ENCODE data around the gene PPFIA2.
A peak's percentile ranks its signal among the peaks of the same experiment; 100 is the strongest.

PPFIA2 gene

GRCh38 chr12:81450920-81451739 lies 308.0 kb downstream of the PPFIA2 start:
- TF ChIP-seq CTCF (IDR thresholded peaks at IDR 0.05; ENCODE audit: low read depth, low read length), result peak; percentile 65
- peak; percentile 28 for DNase-seq (ENCODE audit: extremely low read depth, low read depth)

GRCh38 chr12:81441629-81442028 lies 317.5 kb downstream of the PPFIA2 start:
- no peak for DNase-seq (ENCODE audit: extremely low read depth, low read depth)
- TF ChIP-seq CTCF (IDR thresholded peaks at IDR 0.05; ENCODE audit: low read depth, low read length), result no peak

GRCh38 chr12:81440001-81440400 lies 319.1 kb downstream of the PPFIA2 start:
- no peak for TF ChIP-seq CTCF (IDR thresholded peaks at IDR 0.05; ENCODE audit: low read depth, low read length)
- DNase-seq (ENCODE audit: extremely low read depth, low read depth), result no peak

- no peak for DNase-seq (ENCODE audit: extremely low read depth, low read depth)
- TF ChIP-seq CTCF (IDR thresholded peaks at IDR 0.05; ENCODE audit: low read depth, low read length), result no peak
These were observed 319.8 kb downstream of the PPFIA2 start for GRCh38 chr12:81439344-81439743.

GRCh38 chr12:81417056-81417455 lies 342.1 kb downstream of the PPFIA2 start:
- no peak for DNase-seq (ENCODE audit: extremely low read depth, low read depth)
- TF ChIP-seq CTCF (IDR thresholded peaks at IDR 0.05; ENCODE audit: low read depth, low read length), result no peak

GRCh38 chr12:81416571-81416970 lies 342.6 kb downstream of the PPFIA2 start:
- DNase-seq (ENCODE audit: extremely low read depth, low read depth), result no peak
- no peak for TF ChIP-seq CTCF (IDR thresholded peaks at IDR 0.05; ENCODE audit: low read depth, low read length)

- no peak for DNase-seq (ENCODE audit: extremely low read depth, low read depth)
- no peak for TF ChIP-seq CTCF (IDR thresholded peaks at IDR 0.05; ENCODE audit: low read depth, low read length)
These were observed 344.7 kb downstream of the PPFIA2 start for GRCh38 chr12:81414441-81414840.

Measured in AG09319 (cell line).